PFSK-1 (cell line): Measurements from ENCODE around the gene KRT35.

Experiments used
- FOXP2 ChIP-seq: optimal IDR thresholded peaks from 2 replicates; pipeline ENCODE3; 2011; ENCODE audit warnings: borderline replicate concordance, control low read depth, inconsistent platforms; ENCODE audit not compliant: insufficient read depth; ENCODE audit errors: extremely low read length, extremely low read depth
- POLR2AphosphoS5 ChIP-seq: IDR thresholded peaks from 2 replicates; pipeline ENCODE4 v1.6.1; 2012; ENCODE audit warnings: low read depth, mild to moderate bottlenecking, control low read depth, low read length, moderate library complexity
- SIN3A ChIP-seq: IDR thresholded peaks from 2 replicates; pipeline ENCODE4 v1.6.1; 2012; ENCODE audit warnings: mild to moderate bottlenecking, low read length, moderate library complexity, borderline replicate concordance; ENCODE audit not compliant: insufficient read depth
- TAF1 ChIP-seq: IDR thresholded peaks from 2 replicates; pipeline ENCODE4 v1.6.1; 2012; ENCODE audit warnings: low read length, control low read depth, borderline replicate concordance; ENCODE audit not compliant: insufficient read depth
- TF ChIP-seq, protein P1 (sequence below), 2 experiments: IDR thresholded peaks; 2 replicates each; pipeline versions ENCODE4 v1.6.1 to v1.8.0; 2011 to 2012; ENCODE audit warnings: low read depth in 2 of 2, low read length in 2 of 2, control low read depth in 1 of 2, inconsistent platforms in 1 of 2, mild to moderate bottlenecking in 1 of 2, moderate library complexity in 1 of 2; ENCODE audit not compliant: insufficient read depth in 1 of 2

DNA sequence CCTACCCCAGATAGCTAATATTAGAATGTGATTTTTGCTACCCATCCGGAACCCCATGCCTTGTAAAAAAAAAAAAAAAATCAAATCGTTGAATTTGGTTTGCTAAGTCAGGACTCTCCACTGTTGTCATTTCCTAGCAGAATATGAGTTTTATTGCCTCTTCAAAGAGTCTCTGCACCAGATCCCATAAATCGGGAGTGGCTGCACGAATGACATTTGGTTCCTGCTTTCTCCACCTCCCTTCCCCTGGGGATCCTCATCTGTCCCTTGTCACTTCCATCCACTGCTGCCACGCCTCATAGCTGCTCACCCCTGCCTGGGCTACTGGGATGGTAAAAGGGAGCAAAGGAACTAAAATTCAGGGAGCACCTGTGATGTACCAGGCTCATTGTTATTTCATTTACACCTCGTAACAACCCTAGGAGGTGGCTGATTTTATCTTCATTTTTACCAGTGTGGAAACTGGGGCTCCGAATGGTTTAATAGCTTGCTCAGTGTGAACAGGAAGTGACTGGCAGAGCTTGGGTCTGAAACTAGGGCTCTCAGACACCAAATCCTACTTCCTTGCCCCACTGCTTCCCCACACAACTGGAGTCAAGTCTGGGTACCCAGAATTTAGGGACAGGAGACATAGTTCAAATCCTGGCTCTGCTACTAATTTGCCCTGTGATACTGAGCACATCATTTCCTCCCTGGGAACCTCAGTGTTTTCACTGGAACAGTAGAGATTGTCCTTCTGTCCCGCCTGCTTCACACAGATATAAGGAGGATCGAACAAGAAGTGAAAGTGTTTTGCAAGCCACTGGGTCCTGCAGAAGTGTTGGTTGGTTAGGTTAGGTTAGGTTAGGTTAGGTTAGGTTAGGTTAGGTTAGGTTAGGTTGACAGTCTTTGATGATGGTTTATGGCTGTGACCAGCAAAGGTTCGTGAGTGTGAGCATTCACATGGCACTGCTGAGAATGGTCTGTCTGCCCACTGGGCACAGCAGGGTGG, 9.3 kb upstream of the KRT35 start:
- no peak for TF ChIP-seq TAF1
- TF ChIP-seq, protein P1, sequence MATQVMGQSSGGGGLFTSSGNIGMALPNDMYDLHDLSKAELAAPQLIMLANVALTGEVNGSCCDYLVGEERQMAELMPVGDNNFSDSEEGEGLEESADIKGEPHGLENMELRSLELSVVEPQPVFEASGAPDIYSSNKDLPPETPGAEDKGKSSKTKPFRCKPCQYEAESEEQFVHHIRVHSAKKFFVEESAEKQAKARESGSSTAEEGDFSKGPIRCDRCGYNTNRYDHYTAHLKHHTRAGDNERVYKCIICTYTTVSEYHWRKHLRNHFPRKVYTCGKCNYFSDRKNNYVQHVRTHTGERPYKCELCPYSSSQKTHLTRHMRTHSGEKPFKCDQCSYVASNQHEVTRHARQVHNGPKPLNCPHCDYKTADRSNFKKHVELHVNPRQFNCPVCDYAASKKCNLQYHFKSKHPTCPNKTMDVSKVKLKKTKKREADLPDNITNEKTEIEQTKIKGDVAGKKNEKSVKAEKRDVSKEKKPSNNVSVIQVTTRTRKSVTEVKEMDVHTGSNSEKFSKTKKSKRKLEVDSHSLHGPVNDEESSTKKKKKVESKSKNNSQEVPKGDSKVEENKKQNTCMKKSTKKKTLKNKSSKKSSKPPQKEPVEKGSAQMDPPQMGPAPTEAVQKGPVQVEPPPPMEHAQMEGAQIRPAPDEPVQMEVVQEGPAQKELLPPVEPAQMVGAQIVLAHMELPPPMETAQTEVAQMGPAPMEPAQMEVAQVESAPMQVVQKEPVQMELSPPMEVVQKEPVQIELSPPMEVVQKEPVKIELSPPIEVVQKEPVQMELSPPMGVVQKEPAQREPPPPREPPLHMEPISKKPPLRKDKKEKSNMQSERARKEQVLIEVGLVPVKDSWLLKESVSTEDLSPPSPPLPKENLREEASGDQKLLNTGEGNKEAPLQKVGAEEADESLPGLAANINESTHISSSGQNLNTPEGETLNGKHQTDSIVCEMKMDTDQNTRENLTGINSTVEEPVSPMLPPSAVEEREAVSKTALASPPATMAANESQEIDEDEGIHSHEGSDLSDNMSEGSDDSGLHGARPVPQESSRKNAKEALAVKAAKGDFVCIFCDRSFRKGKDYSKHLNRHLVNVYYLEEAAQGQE (IDR thresholded peaks at IDR 0.05; ENCODE audit: insufficient read depth in 1 of 2, low read depth in 2 of 2, low read length in 2 of 2): no peak
- no peak for TF ChIP-seq FOXP2
- no peak for TF ChIP-seq POLR2AphosphoS5
- no peak for TF ChIP-seq SIN3A
